GM12878 (cell line): ENCODE results near the gene CDC42BPA.

Experiments used
- ASH2L ChIP-seq: fragments of 300-600, 200-600 bp; sonication (generic); IDR thresholded peaks from 2 replicates; pipeline ENCODE4 v1.6.1; 2017; ENCODE audit warnings: low read depth, mild to moderate bottlenecking, borderline replicate concordance
- CHD2 ChIP-seq: IDR thresholded peaks from 2 replicates; pipeline ENCODE4 v1.6.1; 2011; ENCODE audit warnings: low read depth, low read length, improper control_type of control experiment, borderline replicate concordance
- CTCF ChIP-seq, 3 experiments: IDR thresholded peaks in 2 of 3; conservative IDR thresholded peaks in 1 of 3; 2 replicates each; pipeline ENCODE4 v1.5.1; 2011; ENCODE audit warnings: low read depth in 3 of 3, low read length in 3 of 3, mild to moderate bottlenecking in 3 of 3, control low read depth in 2 of 3, moderate library complexity in 2 of 3, inconsistent platforms in 1 of 3, mixed read lengths in 1 of 3; ENCODE audit not compliant: control insufficient read depth in 2 of 3, insufficient read depth in 1 of 3; ENCODE audit errors: extremely low read depth in 1 of 3
- DPF2 ChIP-seq: fragments of 450-650 bp; IDR thresholded peaks from 2 replicates; pipeline ENCODE4 v1.6.1; 2017; ENCODE audit warnings: mild to moderate bottlenecking
- EP300 ChIP-seq, 2 experiments: fragments of 150-350 bp in 1 of 2; IDR thresholded peaks; 2 replicates each; pipeline ENCODE4 v1.6.1; 2011 to 2012; ENCODE audit warnings: low read depth in 2 of 2, low read length in 2 of 2, borderline replicate concordance in 1 of 2, improper control_type of control experiment in 1 of 2, inconsistent platforms in 1 of 2; ENCODE audit not compliant: control insufficient read depth in 1 of 2
- HDGF ChIP-seq: fragments of 450-650 bp; IDR thresholded peaks from 2 replicates; pipeline ENCODE4 v1.6.1; 2016; ENCODE audit warnings: antibody characterized with exemption
- NR2F1 ChIP-seq: fragments of 450-650 bp; conservative IDR thresholded peaks from 2 replicates; pipeline ENCODE4 v1.6.1; 2017; ENCODE audit warnings: mild to moderate bottlenecking
- POLR2A ChIP-seq: IDR thresholded peaks from 2 replicates; pipeline ENCODE4 v1.6.1; 2011; ENCODE audit warnings: low read depth, mild to moderate bottlenecking, low read length
- REST ChIP-seq: IDR thresholded peaks from 2 replicates; pipeline ENCODE4 v1.6.1; 2012; ENCODE audit warnings: mild to moderate bottlenecking, low read depth, low read length
- SIN3A ChIP-seq: IDR thresholded peaks from 2 replicates; pipeline ENCODE4 v1.6.1; 2012; ENCODE audit warnings: low read depth, low read length, improper control_type of control experiment
- SMC3 ChIP-seq: IDR thresholded peaks from 2 replicates; pipeline ENCODE4 v1.6.1; 2011; ENCODE audit warnings: low read length, improper control_type of control experiment, borderline replicate concordance
- TAF1 ChIP-seq: IDR thresholded peaks from 2 replicates; pipeline ENCODE4 v1.6.1; 2011; ENCODE audit warnings: mild to moderate bottlenecking, low read depth, low read length, borderline replicate concordance
- TCF7 ChIP-seq: IDR thresholded peaks from 2 replicates; pipeline ENCODE4 v1.6.1; 2014; ENCODE audit warnings: antibody characterized with exemption, borderline replicate concordance

- TF ChIP-seq TAF1 = no peak
- TF ChIP-seq CTCF (IDR thresholded peaks at IDR 0.05 in 2 of 3, conservative IDR thresholded peaks at IDR 0.05 in 1 of 3; ENCODE audit: control insufficient read depth in 2 of 3, extremely low read depth in 1 of 3, insufficient read depth in 1 of 3, low read depth in 3 of 3, low read length in 3 of 3) = no peak
- TF ChIP-seq NR2F1 = no peak
- no peak for TF ChIP-seq HDGF
- TF ChIP-seq REST = no peak
- no peak for TF ChIP-seq POLR2A
- TF ChIP-seq ASH2L = no peak
- TF ChIP-seq TCF7 = no peak
- no peak for TF ChIP-seq DPF2
- TF ChIP-seq SIN3A = no peak
- TF ChIP-seq CHD2 = no peak
- TF ChIP-seq SMC3 = no peak
- no peak for TF ChIP-seq EP300 (IDR thresholded peaks at IDR 0.05; ENCODE audit: borderline replicate concordance in 1 of 2, control insufficient read depth in 1 of 2, low read depth in 2 of 2, low read length in 2 of 2)
Observed at GRCh38 chr1:227082999-227083746, 235.1 kb downstream of the CDC42BPA start.
